ENCODE results near the gene PCDHGC3.

- no peak for TF ChIP-seq TARDBP (IDR thresholded peaks at IDR 0.05)
- no peak for TF ChIP-seq ZNF384 (IDR thresholded peaks at IDR 0.05)
- TF ChIP-seq FOXK2 (IDR thresholded peaks at IDR 0.05) = no peak
- TF ChIP-seq SP1 (IDR thresholded peaks at IDR 0.05) = no peak
- no peak for TF ChIP-seq ARNT (IDR thresholded peaks at IDR 0.05)
- TF ChIP-seq CTBP1 (IDR thresholded peaks at IDR 0.05; ENCODE audit: borderline replicate concordance) = no peak
- no peak for TF ChIP-seq BHLHE40 (IDR thresholded peaks at IDR 0.05; ENCODE audit: borderline replicate concordance)
- TF ChIP-seq ELF4 (IDR thresholded peaks at IDR 0.05) = no peak
- no peak for TF ChIP-seq FOXM1 (IDR thresholded peaks at IDR 0.05; ENCODE audit: borderline replicate concordance)
These were observed 49.1 kb downstream of the PCDHGC3 start for GRCh38 chr5:141524604-141525597.
